CD4-positive, alpha-beta T cell (primary cell): ENCODE measurements around the gene GLP2R. TPM values are rescaled to one million over a fixed set of nuclear protein-coding genes. Genes with fewer than 3 reads are reported as not detected.

Source experiments
- ATAC-seq: fragments of 200-7000 bp; cut with Tn5 transposase; one replicate; pipeline ENCODE4 v1.10.0; 2022; ENCODE audit warnings: mild to moderate bottlenecking; ENCODE audit not compliant: poor library complexity
- CTCF ChIA-PET: fragments of 350-600 bp; sonication (Branson Sonifier 250); formaldehyde crosslinking; loops from one replicate; lab custom pipeline; 2021; ENCODE audit warnings: antibody characterized with exemption, inconsistent platforms; lab: Charles Lee
- POLR2A ChIA-PET: fragments of 350-600 bp; sonication (Branson Sonifier 250); formaldehyde crosslinking; loops from one replicate; lab custom pipeline; 2021; ENCODE audit warnings: antibody characterized with exemption, inconsistent platforms; lab: Charles Lee
- DNase-seq, 14 experiments: peaks; one replicate each; pipeline ENCODE4 v3.0.0-alpha.2; 2013 to 2020; ENCODE audit warnings: mixed read lengths in 2 of 14
- H3K27ac ChIP-seq, 2 donors: one replicate each; pipeline versions ENCODE4 v1.5.1 to v1.7.0; 2013; ENCODE audit warnings: low read length in 2 of 2, low read depth in 1 of 2, mild to moderate bottlenecking in 1 of 2
- H3K27me3 ChIP-seq, 2 experiments: 1 replicate in 1 of 2; 2 replicates in 1 of 2; pipeline versions ENCODE4 v1.6.1 to v1.7.0; 2013; ENCODE audit warnings: low read length in 2 of 2, control low read depth in 1 of 2, mild to moderate bottlenecking in 1 of 2, moderate library complexity in 1 of 2; ENCODE audit not compliant: insufficient read depth in 2 of 2, control insufficient read depth in 1 of 2
- H3K36me3 ChIP-seq: one replicate; pipeline ENCODE4 v1.6.1; 2013; ENCODE audit warnings: low read length, control low read depth; ENCODE audit not compliant: insufficient read depth
- H3K4me1 ChIP-seq: one replicate; pipeline ENCODE4 v1.6.1; 2013; ENCODE audit warnings: low read length, control low read depth; ENCODE audit not compliant: insufficient read depth
- H3K4me3 ChIP-seq: one replicate; pipeline ENCODE4 v1.5.1; 2013; ENCODE audit warnings: mild to moderate bottlenecking, low read length, moderate library complexity
- H3K9me3 ChIP-seq, 2 experiments: 1 replicate in 1 of 2; 2 replicates in 1 of 2; pipeline versions ENCODE4 v1.6.1 to v1.7.0; 2013; ENCODE audit warnings: low read length in 2 of 2, mild to moderate bottlenecking in 2 of 2, control low read depth in 1 of 2, moderate library complexity in 1 of 2; ENCODE audit not compliant: control insufficient read depth in 1 of 2, insufficient read depth in 1 of 2
- H3K27ac Mint-ChIP-seq: one replicate; pipeline ENCODE4 v1.8.0; 2020; ENCODE audit warnings: mixed read lengths
- H3K27me3 Mint-ChIP-seq: one replicate; pipeline ENCODE4 v1.8.0; 2021; ENCODE audit warnings: mixed read lengths
- H3K36me3 Mint-ChIP-seq: one replicate; pipeline ENCODE4 v1.8.0; 2021; ENCODE audit warnings: low read depth, mixed read lengths
- H3K4me1 Mint-ChIP-seq: one replicate; pipeline ENCODE4 v1.8.0; 2021; ENCODE audit warnings: low read depth, mixed read lengths
- H3K4me3 Mint-ChIP-seq: one replicate; pipeline ENCODE4 v1.8.0; 2020; ENCODE audit warnings: mild to moderate bottlenecking, mixed read lengths
- H3K9me3 Mint-ChIP-seq: one replicate; pipeline ENCODE4 v1.8.0; 2020; ENCODE audit warnings: mixed read lengths
- CTCF ChIP-seq: fragments of 200-600 bp; IDR thresholded peaks from one replicate; pipeline ENCODE4 v1.8.0; 2022; ENCODE audit warnings: antibody characterized with exemption, mild to moderate bottlenecking
- intact Hi-C, 2 experiments: fragments of 100-400 bp; cut with DNase I in 1 of 2; cut with micrococcal nuclease in 1 of 2; formaldehyde crosslinking; loops; one replicate each; pipeline versions ENCODE4 v1.15.1 to v1.9.0; 2023 to 2025; cut with DNase I, micrococcal nuclease
- total RNA-seq, 174 experiments: library from RNA in 2 of 174; stranded (reverse) in 2 of 174; gene quantifications; one replicate each; pipeline ENCODE4 v1.2.3 and lab custom pipeline; 2021 to 2026

Gene GLP2R
- total RNA-seq, 2 experiments from 2014 or later, result not detected

GRCh38 chr17:9902120-9902519 is 76.4 kb downstream of the GLP2R start:
- no peaks in the 10 kb centered on the region for H3K36me3 Mint-ChIP-seq
- intact Hi-C loops, result no loop called here
- POLR2A ChIA-PET, result no interaction called here

DNA sequence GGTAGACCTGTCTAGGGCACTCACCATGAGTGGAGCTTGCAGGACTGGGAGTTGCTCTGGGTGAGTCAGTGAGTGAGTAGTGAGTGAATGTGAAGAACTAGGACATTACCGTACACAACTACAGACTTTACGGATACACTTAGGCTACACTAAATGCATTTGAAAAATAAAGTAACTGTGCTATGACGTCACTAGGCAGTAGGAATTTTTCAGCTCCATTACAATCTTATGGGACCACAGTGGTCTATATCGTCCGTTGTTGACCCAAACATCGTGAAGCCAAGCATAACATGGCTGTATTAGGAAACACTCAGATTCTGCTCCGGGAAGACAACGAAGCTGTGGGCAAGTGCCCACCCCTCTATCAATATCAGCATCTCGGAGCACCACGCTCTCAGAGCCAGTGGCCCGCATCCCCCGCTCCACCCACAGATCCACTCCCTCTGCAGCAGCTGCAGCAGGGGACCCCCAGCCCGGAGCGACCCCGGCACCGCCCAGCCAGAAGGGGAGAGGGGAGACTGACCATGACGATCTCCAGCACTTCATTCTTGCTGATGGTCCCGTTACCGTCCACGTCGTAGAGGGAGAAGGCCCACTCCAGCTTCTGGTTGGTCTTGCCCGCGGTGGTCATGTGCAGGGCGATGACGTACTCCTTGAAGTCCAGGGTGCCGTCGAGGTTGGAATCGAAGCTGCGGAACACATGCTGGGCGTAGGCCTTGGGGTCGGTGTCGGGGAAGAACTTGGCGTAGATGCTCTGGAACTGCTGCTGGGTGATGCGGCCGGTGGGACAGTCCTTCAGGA is 78.8 kb downstream of the GLP2R start:
- Mint-ChIP-seq H3K27ac (no peak overlapping the region), H3K36me3 (no peaks in the 10 kb centered on the region), H3K27me3 (peaks cover 20% of the 10 kb centered on the region), H3K9me3 (no peaks in the 10 kb centered on the region), H3K4me3 (no peak overlapping the region), H3K4me1 (no peaks in the 10 kb centered on the region)
- Histone ChIP-seq H3K36me3 (no peaks in the 10 kb centered on the region), H3K4me3 (no peak overlapping the region), H3K9me3 (peaks cover 0 to 6% of the 10 kb centered on the region in 2 experiments), H3K27ac (no peak overlapping the region), H3K27me3 (no peaks in the 10 kb centered on the region), H3K4me1 (no peaks in the 10 kb centered on the region)
- no peak for TF ChIP-seq CTCF
- DNase-seq, result no peak
- POLR2A ChIA-PET, result no interaction called here
- CTCF ChIA-PET, result no interaction called here
- no peak for ATAC-seq
- intact Hi-C loops, result no loop called here

More at GRCh38 chr17:9902120-9902519, 76.4 kb downstream of the GLP2R start:
- no peak for DNase-seq
- peaks cover 14% of the 10 kb centered on the region for H3K27me3 Mint-ChIP-seq
- H3K4me3 Mint-ChIP-seq, result no peak overlapping the region
- TF ChIP-seq CTCF, result no peak
- no peaks in the 10 kb centered on the region for H3K4me1 Mint-ChIP-seq
- no peaks in the 10 kb centered on the region for H3K4me1 ChIP-seq
- H3K9me3 Mint-ChIP-seq, result no peaks in the 10 kb centered on the region
- H3K4me3 ChIP-seq, result no peak overlapping the region
- H3K27ac ChIP-seq, result no peak overlapping the region
- H3K27me3 ChIP-seq, result no peaks in the 10 kb centered on the region
- H3K27ac Mint-ChIP-seq, result no peak overlapping the region
- CTCF ChIA-PET, result no interaction called here
- no peak for ATAC-seq
- peaks cover 0 to 6% of the 10 kb centered on the region in 2 experiments for H3K9me3 ChIP-seq
- H3K36me3 ChIP-seq, result no peaks in the 10 kb centered on the region

DNA sequence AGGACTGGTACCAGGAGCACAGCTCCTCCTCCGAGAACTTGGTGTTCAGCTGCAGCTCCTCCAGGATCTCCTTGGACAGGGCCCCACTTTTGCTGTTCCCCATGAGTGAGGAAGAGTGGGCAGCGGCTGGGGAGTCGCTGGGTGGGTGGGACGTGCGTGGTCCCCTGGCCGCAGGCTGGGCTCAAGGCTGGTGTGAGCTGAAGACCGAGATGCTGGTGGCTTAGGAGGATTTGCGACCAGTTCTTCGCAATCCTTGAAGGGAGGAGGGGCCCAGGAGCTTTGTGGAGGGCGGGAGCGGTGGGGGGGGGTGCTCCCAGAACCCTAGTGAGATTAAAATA is 79.3 kb downstream of the GLP2R start, which contains the start of gene RCVRN:
TSS of gene RCVRN (minus strand) at position 194 of the 338 bp plus-strand sequence. CDS start at position 103, 91 bp downstream.
- Mint-ChIP-seq H3K36me3 (no peaks in the 10 kb centered on the region), H3K9me3 (no peaks in the 10 kb centered on the region), H3K4me1 (no peaks in the 10 kb centered on the region), H3K27me3 (peaks cover 21% of the 10 kb centered on the region), H3K4me3 (no peak within 1 kb of the TSS), H3K27ac (no peak within 1 kb of the TSS)
- no peaks in the 10 kb centered on the region for H3K27me3 ChIP-seq
- DNase-seq, result no peak
- no peaks in the 10 kb centered on the region for H3K36me3 ChIP-seq
- no peak for ATAC-seq
- POLR2A ChIA-PET, result no interaction called here
- TF ChIP-seq CTCF, result no peak
- CTCF ChIA-PET, result no interaction called here
- H3K4me1 ChIP-seq, result no peaks in the 10 kb centered on the region
- intact Hi-C loops, result no loop called here
- H3K4me3 ChIP-seq, result no peak within 1 kb of the TSS
- no peak within 1 kb of the TSS for H3K27ac ChIP-seq
- peaks cover 0 to 6% of the 10 kb centered on the region in 2 experiments for H3K9me3 ChIP-seq
